GM19324 (cell line): ENCODE data around the gene COX17.

Experiments
- ATAC-seq: cut with Tn5 transposase; IDR thresholded peaks from one replicate; pipeline ENCODE4 v1.9.1; 2021; ENCODE audit warnings: mild to moderate bottlenecking, moderate library complexity; ENCODE audit not compliant: unreplicated experiment, low FRiP score

Gene COX17

GRCh38 chr3:119675188-119675874, 1.9 kb downstream of the COX17 start:
- ATAC-seq = no peak

GRCh38 chr3:119673875-119674274, 3.3 kb downstream of the COX17 start:
- ATAC-seq = no peak

- no peak for ATAC-seq
Observed at GRCh38 chr3:119672776-119673175, 4.4 kb downstream of the COX17 start.

GRCh38 chr3:119669906-119670570, 7.2 kb downstream of the COX17 start:
- ATAC-seq = no peak

- ATAC-seq = no peak
Observed at GRCh38 chr3:119665954-119666559, 11.1 kb downstream of the COX17 start.

- no peak for ATAC-seq
Observed at GRCh38 chr3:119664850-119665379, 12.3 kb downstream of the COX17 start.

GRCh38 chr3:119664370-119664769, 12.8 kb downstream of the COX17 start:
- ATAC-seq = no peak

GRCh38 chr3:119663885-119664284, 13.3 kb downstream of the COX17 start:
- no peak for ATAC-seq

- ATAC-seq = no peak
Observed at GRCh38 chr3:119662604-119663373, 14.4 kb downstream of the COX17 start.

- no peak for ATAC-seq
Observed at GRCh38 chr3:119660474-119661440, 16.4 kb downstream of the COX17 start, which contains the start of gene POPDC2. TSS of gene POPDC2 (minus strand) at chr3:119660589. CDS start at chr3:119660423, 166 bp downstream.

- ATAC-seq = no peak
Observed at GRCh38 chr3:119659606-119660291, 17.5 kb downstream of the COX17 start.

GRCh38 chr3:119658994-119659393, 18.2 kb downstream of the COX17 start:
- ATAC-seq = no peak

GRCh38 chr3:119657887-119658702, 19.1 kb downstream of the COX17 start:
- no peak for ATAC-seq

- no peak for ATAC-seq
Observed at GRCh38 chr3:119653876-119654275, 23.3 kb downstream of the COX17 start.

GRCh38 chr3:119652306-119653033, 24.7 kb downstream of the COX17 start:
- no peak for ATAC-seq

- ATAC-seq = no peak
Observed at GRCh38 chr3:119649761-119650160, 27.4 kb downstream of the COX17 start.

- ATAC-seq = no peak
Observed at GRCh38 chr3:119647843-119648575, 29.2 kb downstream of the COX17 start.
